MM.1S (cell line): Measurements from ENCODE around the gene CLDN34.

Source experiments
- DNase-seq: peaks from one replicate; pipeline ENCODE4 v3.0.0-alpha.2; 2015
- H2AFZ ChIP-seq: fragments of 300-600 bp; sonication (generic); 2 replicates; pipeline ENCODE4 v1.6.0; 2016; ENCODE audit warnings: antibody characterized with exemption, low read length
- H3F3A ChIP-seq: fragments of 300-600 bp; sonication (generic); 2 replicates; pipeline ENCODE4 v1.6.1; 2016; ENCODE audit warnings: mild to moderate bottlenecking, antibody characterized with exemption, low read length, moderate library complexity, mixed read lengths; ENCODE audit not compliant: insufficient read depth
- H3K27ac ChIP-seq: fragments of 300-600 bp; sonication (generic); 2 replicates; pipeline ENCODE4 v1.5.1; 2016; ENCODE audit warnings: mild to moderate bottlenecking, low read length
- H3K27me3 ChIP-seq: fragments of 300-600 bp; sonication (generic); replicated peaks from 2 replicates; pipeline ENCODE4 v1.6.0; 2016; ENCODE audit warnings: low read length; ENCODE audit not compliant: insufficient read depth
- H3K36me3 ChIP-seq: fragments of 300-600 bp; sonication (generic); replicated peaks from 2 replicates; pipeline ENCODE4 v1.6.1; 2016; ENCODE audit warnings: mild to moderate bottlenecking, low read length, mixed read lengths; ENCODE audit not compliant: insufficient read depth
- H3K4me1 ChIP-seq: fragments of 300-600 bp; sonication (generic); 2 replicates; pipeline ENCODE4 v1.6.1; 2016; ENCODE audit warnings: low read length, mixed read lengths
- H3K4me2 ChIP-seq: fragments of 300-600 bp; sonication (generic); 2 replicates; pipeline ENCODE4 v1.6.0; 2016; ENCODE audit warnings: low read depth, low read length
- H3K4me3 ChIP-seq: fragments of 300-600 bp; sonication (generic); 2 replicates; pipeline ENCODE4 v1.5.1; 2016; ENCODE audit warnings: low read length, mixed read lengths
- H3K79me2 ChIP-seq: fragments of 300-600 bp; sonication (generic); 2 replicates; pipeline ENCODE4 v1.6.1; 2016; ENCODE audit warnings: mixed run types, low read length, mixed read lengths
- H3K9ac ChIP-seq: fragments of 300-600 bp; sonication (generic); 2 replicates; pipeline ENCODE4 v1.6.1; 2016; ENCODE audit warnings: low read length, mixed read lengths
- H3K9me2 ChIP-seq: fragments of 300-600 bp; sonication (generic); replicated peaks from 2 replicates; pipeline ENCODE4 v1.6.1; 2016; ENCODE audit warnings: mild to moderate bottlenecking, low read length, mixed read lengths; ENCODE audit not compliant: insufficient read depth
- H3K9me3 ChIP-seq: fragments of 300-600 bp; sonication (generic); replicated peaks from 2 replicates; pipeline ENCODE4 v1.6.1; 2016; ENCODE audit warnings: mild to moderate bottlenecking, low read length, mixed read lengths; ENCODE audit not compliant: insufficient read depth
- H4K20me1 ChIP-seq: fragments of 300-600 bp; sonication (generic); 2 replicates; pipeline ENCODE4 v1.6.1; 2016; ENCODE audit warnings: mild to moderate bottlenecking, low read length, moderate library complexity, mixed read lengths; ENCODE audit not compliant: insufficient read depth
- CTCF ChIP-seq: fragments of 300-600 bp; sonication (generic); IDR thresholded peaks from 2 replicates; pipeline ENCODE4 v1.5.1; 2016; ENCODE audit warnings: antibody characterized with exemption, low read length, mixed read lengths
- EZH2 ChIP-seq: fragments of 300-600 bp; sonication (generic); optimal IDR thresholded peaks from 2 replicates; pipeline ENCODE3; 2017; ENCODE audit warnings: low read depth, mild to moderate bottlenecking, antibody characterized with exemption, low read length, mixed read lengths
- EZH2phosphoT487 ChIP-seq: fragments of 300-600 bp; sonication (generic); IDR thresholded peaks from 2 replicates; pipeline ENCODE4 v1.6.1; 2018; ENCODE audit warnings: antibody characterized with exemption, low read length

CLDN34 gene

DNA sequence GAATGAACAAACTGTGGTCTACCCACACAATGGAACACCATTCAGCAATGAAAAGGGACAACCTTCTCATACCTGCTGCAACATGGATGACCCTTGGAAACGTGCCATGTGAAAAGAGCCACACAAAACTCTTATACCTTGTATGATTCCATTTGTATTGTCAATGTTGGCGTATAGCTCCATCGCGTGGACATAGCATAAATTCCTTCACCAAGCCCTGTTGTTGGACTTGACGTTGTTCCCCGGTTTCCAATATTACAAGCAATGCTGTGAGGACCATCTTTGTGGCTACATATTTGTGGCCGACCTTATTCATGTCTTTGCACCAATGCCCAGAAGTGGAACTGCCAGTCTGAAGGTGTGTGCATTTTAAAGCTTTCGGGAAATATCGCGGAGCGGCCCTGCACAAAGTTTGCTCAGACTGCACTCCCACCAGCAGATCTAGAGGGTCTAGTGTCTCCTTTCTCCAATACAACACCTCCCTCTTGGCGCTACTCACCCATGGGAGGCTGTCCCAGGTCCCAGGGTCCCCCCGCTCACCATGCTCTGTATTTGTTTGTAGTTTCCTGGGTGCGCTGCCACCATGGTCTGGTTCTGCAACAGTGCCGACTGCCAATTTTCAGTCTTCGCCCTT lies at the start of gene CLDN34:
Gene CLDN34 (plus strand): TSS at position 584 of the 634 bp plus-strand sequence. CDS start 0 bp downstream, at position 584.
- H3F3A ChIP-seq, result no peaks in the 10 kb centered on the region
- TF ChIP-seq EZH2 (no peak), CTCF (no peak), EZH2phosphoT487 (no peak)
- H3K27ac ChIP-seq, result no peak within 1 kb of the TSS
- H3K4me3 ChIP-seq, result no peak within 1 kb of the TSS
- no peak for DNase-seq
- no peak within 1 kb of the TSS for H3K9ac ChIP-seq
- H3K79me2 ChIP-seq, result no peaks in the 10 kb centered on the region
- H3K27me3 ChIP-seq, result no peaks in the 10 kb centered on the region
- H3K4me2 ChIP-seq, result no peak within 1 kb of the TSS
- H3K9me3 ChIP-seq, result no peaks in the 10 kb centered on the region
- no peaks in the 10 kb centered on the region for H3K4me1 ChIP-seq
- no peaks in the 10 kb centered on the region for H3K9me2 ChIP-seq
- no peaks in the 10 kb centered on the region for H4K20me1 ChIP-seq
- H3K36me3 ChIP-seq, result no peaks in the 10 kb centered on the region
- H2AFZ ChIP-seq, result no peak within 1 kb of the TSS

DNA sequence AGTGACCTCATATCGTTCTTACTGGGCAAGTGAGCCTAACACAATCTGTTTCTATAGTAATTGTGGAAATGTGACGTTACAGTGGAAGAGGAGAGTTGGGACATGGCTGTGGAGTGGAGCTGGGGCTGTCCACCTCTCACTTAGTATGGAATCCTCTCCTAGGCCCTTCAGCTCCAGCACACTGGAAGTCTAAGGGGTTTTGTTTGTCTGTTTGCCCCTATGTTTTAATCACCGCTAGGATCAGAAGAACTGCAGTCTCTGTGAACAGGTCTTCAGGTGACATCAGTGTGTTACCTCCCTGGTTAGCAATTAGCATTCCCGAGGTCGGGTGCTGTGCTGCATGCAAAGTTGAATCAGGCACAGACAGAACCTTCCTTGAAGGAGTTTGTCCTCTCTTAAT lies 49.3 kb upstream of the CLDN34 start:
- Histone ChIP-seq H4K20me1 (no peaks in the 10 kb centered on the region), H3K4me1 (no peaks in the 10 kb centered on the region)
- no peak for DNase-seq

GRCh38 chrX:9919632-9920172 lies 47.5 kb upstream of the CLDN34 start:
- Histone ChIP-seq H3K4me2 (no peak overlapping the region), H3K36me3 (no peaks in the 10 kb centered on the region), H3K27ac (no peak overlapping the region), H3F3A (no peaks in the 10 kb centered on the region), H2AFZ (no peak overlapping the region), H3K9ac (no peak overlapping the region), H4K20me1 (no peaks in the 10 kb centered on the region), H3K79me2 (no peaks in the 10 kb centered on the region), H3K9me3 (no peaks in the 10 kb centered on the region), H3K4me3 (no peak overlapping the region), H3K27me3 (no peaks in the 10 kb centered on the region), H3K9me2 (no peaks in the 10 kb centered on the region), H3K4me1 (no peaks in the 10 kb centered on the region)
- DNase-seq, result no peak
- no peak for TF ChIP-seq CTCF
- TF ChIP-seq EZH2, result no peak
- no peak for TF ChIP-seq EZH2phosphoT487

More for the DNA sequence above, 49.3 kb upstream of the CLDN34 start:
- Histone ChIP-seq H2AFZ (no peak overlapping the region), H3F3A (no peaks in the 10 kb centered on the region), H3K27me3 (no peaks in the 10 kb centered on the region), H3K4me3 (no peak overlapping the region), H3K36me3 (no peaks in the 10 kb centered on the region), H3K9me2 (no peaks in the 10 kb centered on the region), H3K9me3 (no peaks in the 10 kb centered on the region), H3K27ac (no peak overlapping the region), H3K9ac (no peak overlapping the region), H3K79me2 (no peaks in the 10 kb centered on the region), H3K4me2 (no peak overlapping the region)
- TF ChIP-seq CTCF, result no peak
- no peak for TF ChIP-seq EZH2phosphoT487
- no peak for TF ChIP-seq EZH2
